GM15510 (cell line): ENCODE measurements around the gene EPB41L2.

Experiments
- POLR2A ChIP-seq: IDR thresholded peaks from 3 replicates; pipeline ENCODE4 v1.6.1; 2011; ENCODE audit warnings: borderline replicate concordance; ENCODE audit not compliant: insufficient read length; ENCODE audit errors: extremely low read depth

The EPB41L2 gene

GRCh38 chr6:130833569-130833968 is 229.5 kb downstream of the EPB41L2 start:
- no peak for TF ChIP-seq POLR2A

GRCh38 chr6:130831607-130832006 is 231.4 kb downstream of the EPB41L2 start:
- no peak for TF ChIP-seq POLR2A

DNA sequence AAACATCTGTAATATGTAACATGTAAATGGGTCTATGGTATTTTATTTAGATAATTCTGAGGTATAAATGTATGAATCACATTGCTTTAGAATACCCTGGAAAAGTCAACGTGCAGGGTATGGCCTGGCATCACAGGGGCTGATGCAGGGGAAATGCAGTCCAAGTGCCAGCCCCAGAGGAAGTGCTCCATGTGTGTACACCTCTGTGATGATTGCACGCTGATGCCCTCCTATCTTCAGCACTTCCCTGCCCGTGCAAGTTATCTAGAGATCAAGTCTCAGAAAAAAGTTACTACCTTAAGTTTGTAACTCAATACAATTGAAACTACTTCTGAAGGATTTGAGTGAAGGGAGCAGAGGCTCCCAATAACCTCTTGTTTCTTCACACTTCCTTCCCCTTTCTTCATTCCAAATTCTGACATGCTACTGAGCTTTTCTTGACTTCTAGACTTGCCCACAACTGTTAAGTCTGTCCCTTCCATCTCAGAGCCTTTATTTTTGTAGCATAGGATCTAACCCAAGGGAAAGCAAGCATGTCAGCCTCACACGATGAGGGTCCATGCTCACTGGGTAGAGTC is 233.6 kb downstream of the EPB41L2 start:
- no peak for TF ChIP-seq POLR2A

DNA sequence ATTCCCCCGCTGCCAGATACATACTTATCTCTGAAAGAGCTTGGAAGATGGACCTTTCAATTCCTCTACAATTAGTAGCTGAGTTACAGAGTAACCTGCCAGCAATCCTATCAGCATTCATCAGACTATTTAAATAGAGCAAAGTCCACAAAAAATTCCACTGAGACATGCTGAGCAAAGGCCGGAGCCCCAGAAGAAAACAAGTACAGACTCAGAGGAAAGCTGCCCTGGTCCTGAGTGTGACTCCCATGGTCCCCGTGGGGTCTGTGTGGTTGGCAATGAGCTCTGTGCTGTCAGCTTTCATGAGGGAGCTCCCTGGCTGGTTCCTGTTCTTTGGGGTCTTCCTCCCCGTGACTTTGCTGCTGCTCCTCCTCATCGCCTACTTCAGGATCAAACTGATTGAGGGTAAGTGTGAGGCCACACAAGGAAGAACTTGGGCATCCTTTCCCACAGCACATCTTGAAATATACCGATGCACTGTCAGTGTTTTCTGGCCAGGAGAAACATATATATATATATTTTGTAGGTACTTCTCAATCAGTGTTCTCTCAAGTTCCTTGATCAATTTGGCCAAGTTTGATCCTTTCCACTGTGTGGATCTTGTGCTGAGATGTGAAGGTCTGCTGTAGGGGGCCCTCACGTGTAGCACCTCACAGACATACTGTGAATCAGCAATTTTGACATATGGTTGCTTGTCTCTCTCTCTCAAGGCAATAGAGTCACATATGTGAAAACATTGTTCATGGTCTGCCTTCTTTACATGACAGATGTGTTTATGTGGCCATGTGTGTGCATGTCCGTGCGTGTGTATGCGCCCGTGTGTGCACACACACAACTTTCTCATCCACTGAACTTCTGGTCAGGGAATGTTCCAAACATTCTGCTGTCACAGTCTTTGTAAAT is 235.5 kb downstream of the EPB41L2 start, which contains the start of gene SMLR1:
Gene SMLR1, plus strand, starts transcription at position 160 of the 903 bp plus-strand sequence. Its CDS starts 8 bp downstream, at position 168.
- no peak for TF ChIP-seq POLR2A

DNA sequence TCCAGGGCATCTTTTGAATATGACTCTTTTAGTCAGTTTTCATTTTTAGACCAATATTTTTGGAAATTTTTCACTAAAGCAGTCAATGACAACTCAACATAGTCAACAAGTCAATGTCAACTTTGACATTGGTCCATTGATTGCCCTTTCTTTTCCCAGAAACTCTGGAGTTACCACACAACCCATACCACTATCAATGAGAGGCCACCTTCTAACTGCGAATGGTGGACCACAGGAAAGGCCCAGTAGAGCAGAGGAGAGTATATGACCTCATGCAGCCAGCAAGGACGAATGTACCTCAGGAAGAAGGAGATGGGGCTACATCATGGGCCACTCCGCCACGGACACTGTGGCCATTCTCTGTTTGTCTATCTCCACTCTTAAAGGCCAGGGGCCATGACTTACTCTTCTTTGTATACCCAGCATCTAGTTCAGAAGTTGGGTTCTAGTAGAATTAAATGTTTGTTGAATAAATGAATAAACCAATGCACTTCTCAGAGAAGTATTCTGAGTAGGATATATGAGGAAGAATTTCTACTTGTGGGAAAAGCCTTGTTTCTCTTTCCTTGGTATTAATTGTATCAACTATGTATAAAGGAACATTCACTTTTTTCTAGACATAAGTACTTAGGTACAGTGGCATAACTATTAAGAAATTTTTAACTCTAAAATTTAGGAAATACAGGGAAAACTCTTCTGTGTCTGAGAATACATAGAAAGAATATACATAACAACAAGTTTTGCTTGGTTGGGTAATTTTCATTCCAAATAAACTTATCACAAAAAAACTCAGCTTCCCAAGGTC is 236.4 kb downstream of the EPB41L2 start:
- no peak for TF ChIP-seq POLR2A

- TF ChIP-seq POLR2A, result no peak
These were observed 237.1 kb downstream of the EPB41L2 start for GRCh38 chr6:130825772-130826441.

DNA sequence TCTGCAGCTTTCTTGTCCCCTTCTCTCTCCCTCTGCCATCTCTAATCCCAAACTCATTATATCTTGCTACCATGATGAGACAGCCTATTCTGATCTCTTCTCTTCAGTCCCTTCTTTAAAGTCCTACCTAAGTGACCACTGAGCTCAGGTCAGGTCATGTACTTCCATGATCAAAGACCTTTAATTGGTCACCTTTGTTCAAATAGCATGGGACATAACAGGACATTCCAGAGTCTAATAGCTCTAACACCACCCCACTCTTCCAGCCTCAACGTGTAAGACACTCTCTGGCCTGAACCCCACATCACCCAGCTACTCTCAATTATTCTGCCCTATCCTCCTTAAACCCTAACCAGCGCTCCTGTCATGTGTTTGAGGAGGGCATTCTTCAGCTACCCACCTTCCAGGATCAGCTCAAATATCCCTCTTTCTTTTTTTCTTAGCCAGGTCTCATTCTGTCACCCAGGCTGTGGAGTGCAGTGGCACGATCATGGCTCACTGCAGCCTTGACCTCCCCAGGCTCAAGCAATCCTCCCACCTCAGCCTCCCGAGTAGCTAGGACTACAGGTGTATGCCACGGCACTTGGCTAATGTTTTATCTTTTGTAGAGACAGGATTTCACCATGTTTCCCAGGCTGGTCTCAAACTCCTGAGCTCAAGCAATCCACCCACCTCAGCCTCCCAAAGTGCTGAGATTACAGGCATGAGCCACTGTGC is 237.9 kb downstream of the EPB41L2 start:
- no peak for TF ChIP-seq POLR2A

GRCh38 chr6:130822736-130823135 is 240.3 kb downstream of the EPB41L2 start:
- TF ChIP-seq POLR2A, result no peak

- TF ChIP-seq POLR2A, result no peak
These were observed 247.6 kb downstream of the EPB41L2 start for GRCh38 chr6:130815200-130816071.

DNA sequence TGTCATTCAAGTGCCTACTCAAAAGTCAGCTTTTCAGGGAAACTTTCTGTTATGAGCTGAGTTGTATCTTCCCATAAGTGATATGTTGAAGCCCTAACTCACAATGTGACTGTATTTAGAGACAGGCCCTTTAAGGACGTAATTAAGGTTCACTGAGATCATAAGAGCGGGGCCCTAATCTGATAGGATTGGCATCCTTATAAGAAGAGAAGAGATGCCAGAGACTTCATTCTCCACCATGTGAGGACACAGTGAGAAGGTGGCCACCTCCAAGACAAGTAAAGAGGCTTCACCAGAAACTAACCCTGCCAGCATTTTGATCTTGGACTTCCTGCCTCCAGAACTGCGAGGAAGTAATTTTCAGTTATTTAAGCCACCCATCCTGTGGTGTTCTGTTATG is 248.5 kb downstream of the EPB41L2 start:
- no peak for TF ChIP-seq POLR2A

- TF ChIP-seq POLR2A, result no peak
These were observed 251.1 kb downstream of the EPB41L2 start for GRCh38 chr6:130811932-130812331.

GRCh38 chr6:130810307-130811030 is 252.6 kb downstream of the EPB41L2 start:
- TF ChIP-seq POLR2A, result no peak
